Fibroblast of villous mesenchyme (primary cell): Measurements from ENCODE around the gene HOXB3. TPM values are rescaled to one million over a fixed set of nuclear protein-coding genes. Genes with fewer than 3 reads are reported as not detected.
A peak's percentile ranks its signal among the peaks of the same experiment; 100 is the strongest.

Experiments used
- DNase-seq: peaks from one replicate; pipeline ENCODE4 v3.0.0-alpha.2; 2010; ENCODE audit warnings: low read depth
- H3K4me3 ChIP-seq: 2 replicates; pipeline ENCODE4 v1.5.1; 2011; ENCODE audit warnings: low read depth, mild to moderate bottlenecking, low read length
- total RNA-seq: library from RNA; depleted of rRNA; stranded (reverse); fragments of >200 nt; gene quantifications from 2 replicates; pipeline ENCODE4 v1.2.3, GENCODE V29; 2012
- TF ChIP-seq, protein P1 (sequence below): IDR thresholded peaks from 2 replicates; pipeline ENCODE4 v1.5.1; 2012; ENCODE audit warnings: low read depth, mild to moderate bottlenecking, low read length; ENCODE audit not compliant: insufficient read depth

Gene HOXB3
- total RNA-seq, 1 donor, result 4.3 TPM

DNA sequence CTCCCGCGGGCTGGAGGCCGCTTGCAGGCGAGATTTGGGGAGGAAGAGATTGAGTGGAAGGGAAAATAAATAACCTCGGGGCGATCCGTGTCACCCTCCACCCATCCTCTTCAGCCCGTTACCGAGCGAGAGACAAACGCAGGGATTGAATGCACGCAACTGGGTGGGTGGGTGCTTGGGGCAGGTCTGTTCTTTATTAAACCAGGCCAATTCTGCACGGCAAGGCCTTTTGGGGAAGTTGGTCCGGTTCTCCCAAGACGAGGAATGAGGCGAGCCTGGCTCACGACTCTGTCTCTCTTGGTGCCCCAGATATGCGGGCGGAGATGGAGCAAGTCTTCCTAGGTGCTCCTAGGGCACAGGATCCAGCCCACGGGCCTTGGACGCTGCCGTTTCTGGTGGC, 21.2 kb upstream of the HOXB3 start:
- H3K4me3 ChIP-seq, result peak overlapping the region; percentile 65
- TF ChIP-seq, protein P1, sequence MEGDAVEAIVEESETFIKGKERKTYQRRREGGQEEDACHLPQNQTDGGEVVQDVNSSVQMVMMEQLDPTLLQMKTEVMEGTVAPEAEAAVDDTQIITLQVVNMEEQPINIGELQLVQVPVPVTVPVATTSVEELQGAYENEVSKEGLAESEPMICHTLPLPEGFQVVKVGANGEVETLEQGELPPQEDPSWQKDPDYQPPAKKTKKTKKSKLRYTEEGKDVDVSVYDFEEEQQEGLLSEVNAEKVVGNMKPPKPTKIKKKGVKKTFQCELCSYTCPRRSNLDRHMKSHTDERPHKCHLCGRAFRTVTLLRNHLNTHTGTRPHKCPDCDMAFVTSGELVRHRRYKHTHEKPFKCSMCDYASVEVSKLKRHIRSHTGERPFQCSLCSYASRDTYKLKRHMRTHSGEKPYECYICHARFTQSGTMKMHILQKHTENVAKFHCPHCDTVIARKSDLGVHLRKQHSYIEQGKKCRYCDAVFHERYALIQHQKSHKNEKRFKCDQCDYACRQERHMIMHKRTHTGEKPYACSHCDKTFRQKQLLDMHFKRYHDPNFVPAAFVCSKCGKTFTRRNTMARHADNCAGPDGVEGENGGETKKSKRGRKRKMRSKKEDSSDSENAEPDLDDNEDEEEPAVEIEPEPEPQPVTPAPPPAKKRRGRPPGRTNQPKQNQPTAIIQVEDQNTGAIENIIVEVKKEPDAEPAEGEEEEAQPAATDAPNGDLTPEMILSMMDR, result no peak
- no peak for DNase-seq

DNA sequence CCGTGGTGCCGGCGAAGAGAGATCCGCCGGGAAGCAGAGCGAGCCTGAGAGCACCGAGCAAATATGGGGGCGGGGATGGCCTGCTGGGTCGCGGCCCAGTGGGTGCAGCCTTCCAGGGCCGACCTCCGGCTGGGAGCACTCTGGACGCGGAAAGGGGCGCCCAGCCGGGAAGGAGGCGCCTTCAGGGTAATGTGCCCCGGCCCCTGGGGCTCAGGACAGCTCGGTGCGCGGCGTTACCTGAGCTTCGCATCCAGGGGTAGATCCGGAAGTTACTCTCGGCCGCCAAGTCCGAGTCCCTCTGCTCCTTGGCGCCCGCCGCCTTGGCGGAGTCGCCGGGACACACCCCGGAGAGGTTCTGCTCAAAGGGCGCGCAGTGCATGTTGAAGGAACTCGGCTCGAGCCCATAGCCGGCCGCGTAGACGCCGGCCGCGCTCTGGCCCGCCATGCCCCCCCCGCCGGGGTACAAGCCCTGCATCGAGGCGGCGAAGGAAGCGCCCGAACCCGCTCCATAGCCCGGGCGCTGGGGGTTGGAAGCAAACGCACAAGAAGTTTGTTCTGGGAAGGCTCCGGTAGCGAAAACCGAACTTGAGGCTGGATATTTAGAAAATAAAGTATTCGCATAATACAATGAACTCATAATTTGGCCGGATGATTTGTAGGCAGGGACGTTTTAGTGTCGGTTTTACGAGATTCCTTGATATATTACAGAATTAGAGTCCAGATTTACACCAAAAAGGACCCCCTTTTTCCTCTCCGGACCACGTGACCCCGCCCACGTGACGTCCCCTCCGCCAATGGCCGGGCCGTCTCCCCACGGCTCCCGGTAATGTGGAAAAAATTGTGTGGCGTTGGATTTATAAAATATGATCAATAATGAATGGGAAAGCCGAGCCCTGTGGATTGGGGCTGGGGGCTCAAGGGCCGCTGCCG, 20.5 kb upstream of the HOXB3 start, which contains the start of gene HOXB7:
HOXB7 (minus strand) TSS at position 736 of the 930 bp plus-strand sequence; CDS start at position 637, 99 bp downstream.
- DNase-seq, result peak; percentile 41
- TF ChIP-seq, protein P1, result no peak
- peak within 1 kb of the TSS; percentile 65 for H3K4me3 ChIP-seq

DNA sequence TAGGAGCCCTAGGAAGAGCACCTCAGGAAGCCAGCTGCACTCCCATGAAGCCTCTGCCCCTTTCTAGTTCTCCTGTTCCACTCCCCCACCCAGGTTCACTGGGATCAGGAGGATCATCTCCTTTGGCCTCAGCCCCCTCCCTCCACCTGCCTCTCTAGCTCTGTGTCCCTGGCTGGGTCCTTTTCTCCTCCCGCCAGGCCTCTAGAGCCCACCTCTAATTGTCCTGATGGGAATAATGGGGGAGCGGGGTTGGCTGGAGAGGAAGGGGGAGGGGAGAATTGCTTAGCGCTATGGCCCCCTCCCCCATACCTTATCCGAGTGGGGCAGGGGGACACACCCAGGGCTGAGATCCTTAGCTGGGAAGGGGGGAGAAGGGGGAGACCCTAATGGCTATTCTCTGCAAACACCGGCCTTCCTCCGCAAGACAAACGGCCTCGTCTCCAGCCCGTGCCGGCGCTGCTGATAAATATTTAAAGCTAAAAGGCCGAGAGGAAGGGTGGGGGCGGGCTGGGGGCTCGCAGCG, 19.8 kb upstream of the HOXB3 start:
- TF ChIP-seq, protein P1, result no peak
- DNase-seq, result no peak
- H3K4me3 ChIP-seq, result peak overlapping the region; percentile 65

DNA sequence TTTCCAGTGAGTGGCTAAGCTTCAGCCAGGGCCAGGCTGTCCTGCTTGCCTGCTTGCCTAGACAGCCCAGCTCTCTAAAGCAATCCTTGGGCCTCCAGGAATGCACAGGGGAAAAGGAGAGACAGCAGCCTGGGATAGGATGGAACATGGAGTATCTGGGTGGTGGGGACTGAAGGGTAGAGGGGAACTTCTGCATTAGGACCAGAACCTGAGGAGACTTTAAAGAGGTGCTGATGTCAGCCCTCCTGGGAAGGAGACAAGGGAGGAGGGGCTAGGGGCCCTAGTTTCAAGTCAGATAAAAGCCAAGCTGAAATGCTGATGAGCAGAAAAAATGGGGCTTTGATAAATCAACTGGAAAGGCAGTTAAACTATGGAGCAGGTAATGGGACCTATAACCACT, 19.0 kb upstream of the HOXB3 start:
- H3K4me3 ChIP-seq, result no peak overlapping the region
- TF ChIP-seq, protein P1, result no peak
- DNase-seq, result no peak

DNA sequence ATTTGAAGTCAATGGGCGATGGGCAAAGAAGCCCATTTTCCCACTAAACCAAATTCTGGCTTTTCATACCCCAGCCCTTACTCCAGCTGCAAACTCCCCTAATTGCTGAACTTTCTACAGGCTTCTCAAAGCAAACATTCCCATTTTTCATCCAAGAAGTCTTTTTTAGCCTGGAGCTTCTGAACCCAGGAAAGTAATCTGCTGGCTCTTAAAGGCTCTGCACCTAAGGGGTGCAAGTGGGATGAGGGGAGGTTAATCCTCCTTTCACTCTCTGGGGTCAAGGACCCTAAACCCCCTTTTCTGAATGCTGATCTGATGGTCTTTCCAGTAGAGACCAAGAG, 18.4 kb upstream of the HOXB3 start:
- DNase-seq, result no peak
- TF ChIP-seq, protein P1, result no peak
- H3K4me3 ChIP-seq, result no peak overlapping the region

DNA sequence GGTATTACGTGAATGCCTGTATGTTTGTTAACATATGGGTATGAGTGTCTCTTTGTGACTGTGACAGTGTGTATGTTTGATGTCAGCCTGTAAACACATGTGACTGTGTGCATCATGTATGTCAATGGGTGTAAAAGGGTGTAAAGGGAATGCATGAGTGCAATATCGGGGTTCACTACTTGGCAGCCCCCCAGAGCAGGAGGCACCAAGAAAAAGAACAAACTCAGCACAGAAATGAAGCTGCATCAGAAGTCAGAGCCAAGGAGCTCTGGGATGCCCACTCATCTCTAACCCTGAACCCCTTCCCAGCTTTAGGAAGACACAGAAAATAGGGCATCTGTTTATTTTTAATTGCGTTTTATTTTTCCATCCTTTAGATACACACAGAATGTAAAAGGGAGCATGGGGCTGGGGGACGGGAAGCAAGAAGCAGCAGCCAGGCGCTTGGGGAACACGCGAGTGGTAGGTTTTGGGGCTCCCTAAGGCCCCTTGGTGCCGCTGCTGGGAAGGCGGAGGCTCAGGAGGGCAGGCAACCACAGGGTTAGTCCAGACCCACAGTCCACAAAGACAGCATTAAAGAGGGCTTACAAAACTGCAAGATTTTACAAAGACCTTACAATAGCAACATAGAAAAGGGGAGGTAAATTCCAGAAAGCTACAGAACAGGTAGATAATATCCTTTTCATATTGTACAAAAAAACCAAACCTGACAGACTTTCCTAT, 17.0 kb upstream of the HOXB3 start:
- TF ChIP-seq, protein P1, result no peak
- DNase-seq, result no peak
- H3K4me3 ChIP-seq, result no peak overlapping the region
